GM12878 (cell line): Measurements from ENCODE around the gene DDO. TPM values are rescaled to one million over a fixed set of nuclear protein-coding genes. Genes with fewer than 3 reads are reported as not detected.

Experiments used
- ATAC-seq: fragments of 200-7000 bp; cut with Tn5 transposase; 3 replicates; pipeline ENCODE4 v1.9.1; 2020; ENCODE audit warnings: mild to moderate bottlenecking, moderate library complexity
- BruUV-seq: library from RNA; stranded (reverse); fragments of 400-500 nt; replicated peaks from 2 replicates; lab custom pipeline; 2021; lab: Mats Ljungman, UMichigan
- CTCF ChIA-PET: fragments of 300-600 bp; sonication (Branson Sonifier 250); formaldehyde crosslinking; extraction: SDS; loops from one replicate; lab custom pipeline; 2021; ENCODE audit warnings: inconsistent platforms; lab: Yijun Ruan, JAX
- POLR2A ChIA-PET: fragments of 350-600 bp; formaldehyde crosslinking; extraction: SDS; loops from one replicate; lab custom pipeline; 2021; ENCODE audit warnings: inconsistent platforms; lab: Charles Lee
- RAD21 ChIA-PET: fragments of 300-600 bp; sonication (Branson Sonifier 250); formaldehyde crosslinking; loops from one replicate; lab custom pipeline; 2023; ENCODE audit warnings: antibody characterized with exemption; ENCODE audit not compliant: unreplicated experiment; lab: Charles Lee
- SMC1A ChIA-PET: fragments of 300-600 bp; sonication (Branson Sonifier 250); formaldehyde crosslinking; loops from one replicate; lab custom pipeline; 2023; ENCODE audit not compliant: unreplicated experiment, uncharacterized antibody; lab: Charles Lee
- DNase-seq: peaks from one replicate; pipeline ENCODE4 v3.0.0-alpha.2; 2011; ENCODE audit warnings: low read depth, low spot score
- FAIRE-seq: peaks from 3 replicates; lab custom pipeline; 2011; peaks lifted over from hg19 to GRCh38; lab: Jason Lieb, UNC
- H2AFZ ChIP-seq: 2 replicates; pipeline ENCODE4 v1.6.0; 2011; ENCODE audit warnings: low read depth, low read length, control low read depth; ENCODE audit not compliant: control insufficient read depth
- H3K27ac ChIP-seq: 2 replicates; pipeline ENCODE4 v1.5.1; 2011; ENCODE audit warnings: control low read depth; ENCODE audit not compliant: control insufficient read depth, insufficient read depth
- H3K27me3 ChIP-seq, 2 experiments: replicated peaks in 1 of 2; 2 replicates each; pipeline versions ENCODE4 v1.6.0 to v1.6.1; 2011; ENCODE audit warnings: low read length in 1 of 2; ENCODE audit not compliant: control insufficient read depth in 2 of 2, insufficient read depth in 2 of 2
- H3K36me3 ChIP-seq, 2 experiments: 2 replicates each; pipeline ENCODE4 v1.5.1; 2011; ENCODE audit warnings: low read length in 1 of 2; ENCODE audit not compliant: control insufficient read depth in 2 of 2, insufficient read depth in 2 of 2
- H3K4me1 ChIP-seq: 2 replicates; pipeline ENCODE4 v1.6.1; 2011; ENCODE audit warnings: mild to moderate bottlenecking, low read length, moderate library complexity, mixed read lengths; ENCODE audit not compliant: control insufficient read depth, insufficient read depth
- H3K4me2 ChIP-seq: 2 replicates; pipeline ENCODE4 v1.6.0; 2011; ENCODE audit warnings: control low read depth; ENCODE audit not compliant: control insufficient read depth, insufficient read depth
- H3K4me3 ChIP-seq: fragments of 200-600 bp; sonication (generic); 2 replicates; pipeline ENCODE4 v1.5.1; 2016
- H3K79me2 ChIP-seq: 2 replicates; pipeline ENCODE4 v1.6.0; 2011; ENCODE audit warnings: low read length; ENCODE audit not compliant: control insufficient read depth, insufficient read depth
- H3K9ac ChIP-seq: 2 replicates; pipeline ENCODE4 v1.8.0; 2011; ENCODE audit warnings: low read length, control low read depth, mixed read lengths; ENCODE audit not compliant: control insufficient read depth, insufficient read depth
- H3K9me3 ChIP-seq: replicated peaks from 3 replicates; pipeline ENCODE4 v1.5.1; 2011; ENCODE audit warnings: mild to moderate bottlenecking, low read length; ENCODE audit not compliant: control insufficient read depth, insufficient read depth
- H4K20me1 ChIP-seq: 2 replicates; pipeline ENCODE4 v1.6.0; 2011; ENCODE audit not compliant: control insufficient read depth, insufficient read depth
- EP300 ChIP-seq, 2 experiments: fragments of 150-350 bp in 1 of 2; IDR thresholded peaks; 2 replicates each; pipeline ENCODE4 v1.6.1; 2011 to 2012; ENCODE audit warnings: low read depth in 2 of 2, low read length in 2 of 2, borderline replicate concordance in 1 of 2, improper control_type of control experiment in 1 of 2, inconsistent platforms in 1 of 2; ENCODE audit not compliant: control insufficient read depth in 1 of 2
- HDAC6 ChIP-seq: fragments of 200-600 bp; sonication (generic); IDR thresholded peaks from one replicate; pipeline ENCODE4 v1.8.0; 2017; ENCODE audit warnings: antibody characterized with exemption; ENCODE audit not compliant: unreplicated experiment
- IKZF1 ChIP-seq: fragments of 450-650 bp; conservative IDR thresholded peaks from 2 replicates; pipeline ENCODE4 v1.6.1; 2017; ENCODE audit warnings: antibody characterized with exemption, mild to moderate bottlenecking
- KAT2A ChIP-seq: conservative IDR thresholded peaks from 2 replicates; pipeline ENCODE4 v1.6.1; 2011; ENCODE audit warnings: low read depth, low read length; ENCODE audit not compliant: control insufficient read depth
- KDM1A ChIP-seq: fragments of 200-600 bp; sonication (generic); IDR thresholded peaks from 2 replicates; pipeline ENCODE4 v1.6.1; 2016; ENCODE audit warnings: borderline replicate concordance
- MTA3 ChIP-seq: IDR thresholded peaks from 2 replicates; pipeline ENCODE4 v1.6.1; 2012; ENCODE audit warnings: low read length, inconsistent platforms, borderline replicate concordance
- MXI1 ChIP-seq: fragments of 150-350 bp; IDR thresholded peaks from 2 replicates; pipeline ENCODE4 v1.6.1; 2011; ENCODE audit warnings: low read depth, mild to moderate bottlenecking, inconsistent platforms, low read length, improper control_type of control experiment
- NR2C2 ChIP-seq: IDR thresholded peaks from 2 replicates; pipeline ENCODE4 v1.6.1; 2011; ENCODE audit warnings: borderline replicate concordance, low read depth; ENCODE audit not compliant: control insufficient read depth, insufficient read length
- POLR2AphosphoS5 ChIP-seq: IDR thresholded peaks from 2 replicates; pipeline ENCODE4 v1.6.1; 2011; ENCODE audit warnings: mild to moderate bottlenecking, low read length, inconsistent platforms
- SIX5 ChIP-seq: IDR thresholded peaks from 2 replicates; pipeline ENCODE4 v1.6.1; 2011; ENCODE audit warnings: mild to moderate bottlenecking, low read depth, low read length, moderate library complexity; ENCODE audit not compliant: severe bottlenecking
- SPI1 ChIP-seq: IDR thresholded peaks from 2 replicates; pipeline ENCODE4 v1.6.1; 2011; ENCODE audit warnings: low read depth, mild to moderate bottlenecking, low read length, moderate library complexity, borderline replicate concordance; ENCODE audit not compliant: insufficient read depth
- SRF ChIP-seq, 2 experiments: IDR thresholded peaks; 2 replicates each; pipeline ENCODE4 v1.6.1; 2011; ENCODE audit warnings: low read depth in 2 of 2, low read length in 2 of 2, mild to moderate bottlenecking in 1 of 2, moderate library complexity in 1 of 2
- SUZ12 ChIP-seq: fragments of 200-600 bp; sonication (generic); IDR thresholded peaks from one replicate; pipeline ENCODE4 v1.6.1; 2018; ENCODE audit warnings: antibody characterized with exemption, mild to moderate bottlenecking; ENCODE audit not compliant: unreplicated experiment
- TARDBP ChIP-seq: IDR thresholded peaks from 2 replicates; pipeline ENCODE4 v1.6.1; 2016; ENCODE audit warnings: borderline replicate concordance
- ZNF274 ChIP-seq: IDR thresholded peaks from one replicate; pipeline ENCODE4 v1.8.0; 2011; ENCODE audit not compliant: insufficient read length, insufficient read depth
- WGBS: methylation state at CpG from one replicate; pipeline ENCODE4 v1.1.6; 2016; ENCODE audit warnings: low lambda C conversion rate; ENCODE audit not compliant: insufficient replicate concordance, insufficient coverage; ENCODE audit errors: missing lambda C conversion rate; 5-methylcytosine and 5-hydroxymethylcytosine counted together
- in situ Hi-C: fragments of 300-500 bp; cut with MboI; formaldehyde crosslinking; loops from 9 replicates; pipeline ENCODE4 v1.14.3; 2018; ENCODE audit warnings: mixed read lengths
- intact Hi-C: fragments of 100-400 bp; cut with micrococcal nuclease; formaldehyde crosslinking; loops from one replicate; pipeline ENCODE4 v1.14.2; 2022; ENCODE audit not compliant: unreplicated experiment
- polyA plus RNA-seq, 11 experiments: library from polyadenylated mRNA; depleted of rRNA in 4 of 11; unstranded in 6 of 11; stranded (reverse) in 5 of 11; fragments of >200 nt; fragmentation: Nextera tagmentation in 4 of 11; fragmentation: Illumina TruSeq in 1 of 11; extraction: Ambion mirVana in 4 of 11; extraction: Trizol in 1 of 11; gene quantifications; 1 replicate in 1 of 11; 2 replicates in 10 of 11; pipeline versions ENCODE4 v1.2.1 to v1.2.3, GENCODE V29; 2011 to 2016; ENCODE audit warnings: inconsistent platforms in 2 of 11, missing spikeins in 2 of 11, low read depth in 1 of 11
- total RNA-seq, 4 experiments: library from RNA; depleted of rRNA in 3 of 4; stranded (reverse); fragments of >200 nt in 3 of 4; fragmentation: Illumina TruSeq in 1 of 4; extraction: Trizol in 1 of 4; gene quantifications; 2 replicates each; pipeline versions ENCODE4 v1.2.1 to v1.2.3, GENCODE V29; 2013 to 2021
- TF ChIP-seq, protein P1 (sequence below): fragments of 450-650 bp; IDR thresholded peaks from 2 replicates; pipeline ENCODE4 v1.6.1; 2017; ENCODE audit warnings: borderline replicate concordance

DDO gene
- total and polyA plus RNA-seq, 10 of the 15 experiments (the other 5 are each of a cell fraction or from before 2014, with no cell fraction given): 0.04 to 0.14 (median 0.09) TPM; not detected in 6

DNA sequence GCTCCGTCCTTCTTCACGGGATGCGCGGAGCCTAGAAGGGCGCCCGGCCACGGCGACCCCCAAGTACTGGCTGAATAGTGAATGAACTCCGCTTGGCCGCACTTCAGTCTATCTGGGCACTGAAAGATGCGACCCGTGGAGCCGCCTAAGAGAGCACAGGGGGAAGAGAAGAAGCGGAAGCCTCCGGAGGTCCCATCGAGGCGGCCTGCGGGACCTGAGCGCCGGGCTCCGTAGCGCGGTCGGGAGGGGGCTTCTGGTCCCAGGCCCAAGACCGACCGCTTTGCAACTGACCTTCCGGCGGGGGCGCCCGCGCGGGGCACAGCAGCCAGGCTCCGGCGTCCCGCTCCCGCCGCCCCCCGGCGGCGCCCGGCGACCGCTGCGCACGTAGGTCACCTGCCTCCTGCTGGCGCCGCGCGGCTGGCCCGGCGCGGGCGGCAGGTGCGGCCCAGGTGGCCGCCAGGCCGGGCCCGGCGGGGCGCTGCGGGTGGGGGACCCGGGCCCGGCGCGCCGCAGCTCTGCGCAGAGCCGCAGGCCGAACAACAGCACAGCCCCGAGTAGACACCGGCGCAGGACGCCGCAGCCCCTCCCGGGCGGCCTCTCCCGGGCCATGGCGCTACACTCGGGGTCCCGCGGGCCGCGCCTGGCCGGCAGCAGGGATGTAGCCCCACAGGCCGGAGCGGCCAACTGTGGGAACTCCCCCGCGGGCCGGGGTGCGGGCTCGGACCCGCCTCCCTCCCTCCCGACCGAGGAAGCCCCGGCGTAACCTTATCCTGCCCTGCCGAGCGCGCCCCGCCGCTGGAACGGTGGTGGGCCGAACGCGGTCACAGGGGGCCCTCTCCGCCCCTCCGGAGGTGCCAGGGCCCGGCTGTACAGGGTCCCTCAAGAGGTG, 57.5 kb downstream of the DDO start, which contains the start of gene METTL24:
METTL24 (minus strand) TSS at position 686 of the 889 bp plus-strand sequence; CDS start at position 609, 77 bp downstream.
- H3K4me1 ChIP-seq: no peaks in the 10 kb centered on the region
- no peak within 1 kb of the TSS for H2AFZ ChIP-seq
- POLR2A ChIA-PET: no interaction called here
- no peak within 1 kb of the TSS for H3K4me3 ChIP-seq
- RAD21 ChIA-PET: no interaction called here
- peaks cover 7 to 20% of the 10 kb centered on the region in 2 experiments; a peak in 3 of 4 replicates for H3K27me3 ChIP-seq
- no peaks in the 10 kb centered on the region for H3K79me2 ChIP-seq
- no peak for ATAC-seq
- 0 out of 2 replicates have a peak within 1 kb of the TSS, but pooled peaks have one; percentile 3 for H3K4me2 ChIP-seq
- CTCF ChIA-PET: no interaction called here
- WGBS: 29% methylated on average over 58 of the region's 107 CpGs
- no peak for FAIRE-seq
- in situ Hi-C loops (no loop called here), intact Hi-C loops (no loop called here)
- BruUV-seq: no TSS peak
- no peak for DNase-seq
- no peaks in the 10 kb centered on the region for H3K9me3 ChIP-seq
- H3K36me3 ChIP-seq: no peaks in the 10 kb centered on the region
- H3K9ac ChIP-seq: no peak within 1 kb of the TSS
- TF ChIP-seq KAT2A: no peak
- peak; percentile 45 for TF ChIP-seq SUZ12
- no peaks in the 10 kb centered on the region for H4K20me1 ChIP-seq
- SMC1A ChIA-PET: no interaction called here
- H3K27ac ChIP-seq: no peak within 1 kb of the TSS

GRCh38 chr6:110357298-110357663, 58.1 kb downstream of the DDO start:
- no peak overlapping the region for H3K9ac ChIP-seq
- no peaks in the 10 kb centered on the region for H3K36me3 ChIP-seq
- intact Hi-C loops: no loop called here
- H3K27ac ChIP-seq: no peak overlapping the region
- H3K9me3 ChIP-seq: no peaks in the 10 kb centered on the region
- no peak overlapping the region for H3K4me3 ChIP-seq
- ChIA-PET RAD21 (no interaction called here), POLR2A (no interaction called here), CTCF (no interaction called here), SMC1A (interaction anchor here (1.2 kb wide), 1 partner anchor 11 kb away, joined by 3 read pairs; no protein-coding TSS in a partner anchor)
- WGBS: 59% methylated on average over 13 of the region's 14 CpGs
- H3K4me1 ChIP-seq: no peaks in the 10 kb centered on the region
- in situ Hi-C loops: no loop called here
- no peaks in the 10 kb centered on the region for H3K79me2 ChIP-seq
- ATAC-seq (no peak), DNase-seq (no peak), FAIRE-seq (no peak)
- H3K27me3 ChIP-seq: peaks cover 7 to 20% of the 10 kb centered on the region in 2 experiments; a peak in 3 of 4 replicates
- H4K20me1 ChIP-seq: no peaks in the 10 kb centered on the region
- BruUV-seq: no TSS peak
- no peak overlapping the region for H2AFZ ChIP-seq
- no peak overlapping the region for H3K4me2 ChIP-seq
- TF ChIP-seq, protein P1, sequence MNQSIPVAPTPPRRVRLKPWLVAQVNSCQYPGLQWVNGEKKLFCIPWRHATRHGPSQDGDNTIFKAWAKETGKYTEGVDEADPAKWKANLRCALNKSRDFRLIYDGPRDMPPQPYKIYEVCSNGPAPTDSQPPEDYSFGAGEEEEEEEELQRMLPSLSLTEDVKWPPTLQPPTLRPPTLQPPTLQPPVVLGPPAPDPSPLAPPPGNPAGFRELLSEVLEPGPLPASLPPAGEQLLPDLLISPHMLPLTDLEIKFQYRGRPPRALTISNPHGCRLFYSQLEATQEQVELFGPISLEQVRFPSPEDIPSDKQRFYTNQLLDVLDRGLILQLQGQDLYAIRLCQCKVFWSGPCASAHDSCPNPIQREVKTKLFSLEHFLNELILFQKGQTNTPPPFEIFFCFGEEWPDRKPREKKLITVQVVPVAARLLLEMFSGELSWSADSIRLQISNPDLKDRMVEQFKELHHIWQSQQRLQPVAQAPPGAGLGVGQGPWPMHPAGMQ: no peak
- no peak for TF ChIP-seq HDAC6
- no peak for TF ChIP-seq EP300 (IDR thresholded peaks at IDR 0.05; ENCODE audit: borderline replicate concordance in 1 of 2, control insufficient read depth in 1 of 2, low read depth in 2 of 2, low read length in 2 of 2)
- TF ChIP-seq POLR2AphosphoS5: no peak
- TF ChIP-seq TARDBP: no peak
- no peak for TF ChIP-seq NR2C2
- no peak for TF ChIP-seq SIX5
- no peak for TF ChIP-seq SPI1
- no peak for TF ChIP-seq IKZF1
- TF ChIP-seq MTA3: no peak
- no peak for TF ChIP-seq KAT2A
- no peak for TF ChIP-seq SRF (IDR thresholded peaks at IDR 0.05; ENCODE audit: low read depth in 2 of 2, low read length in 2 of 2)
- TF ChIP-seq MXI1: no peak
- TF ChIP-seq ZNF274: no peak
- TF ChIP-seq KDM1A: no peak
